HCT116 (cell line): ENCODE measurements around the gene MCF2L. TPM values are rescaled to one million over a fixed set of nuclear protein-coding genes. Genes with fewer than 3 reads are reported as not detected.

Source experiments
- ATAC-seq: fragments of 200-7000 bp; cut with Tn5 transposase; 2 replicates; pipeline ENCODE4 v1.9.1; 2020; ENCODE audit warnings: mild to moderate bottlenecking, moderate library complexity
- BruUV-seq: library from RNA; stranded (reverse); fragments of 400-500 nt; replicated peaks from 2 replicates; lab custom pipeline; 2021; lab: Mats Ljungman, UMichigan
- CTCF ChIA-PET: fragments of 300-600 bp; sonication (Branson Sonifier 250); formaldehyde crosslinking; loops from one replicate; lab custom pipeline; 2021; ENCODE audit warnings: antibody characterized with exemption; lab: Charles Lee
- POLR2A ChIA-PET: fragments of 300-600, 350-600 bp; sonication (Branson Sonifier 250); formaldehyde crosslinking; loops from one replicate; lab custom pipeline; 2021; ENCODE audit warnings: antibody characterized with exemption; lab: Charles Lee
- RAD21 ChIA-PET, 2 experiments: fragments of 300-600 bp; sonication (Branson Sonifier 250); formaldehyde crosslinking; loops; one replicate each; lab custom pipeline; 2023; ENCODE audit warnings: low total read pairs in 2 of 2; ENCODE audit not compliant: uncharacterized antibody in 2 of 2, unreplicated experiment in 2 of 2, low non-redundant PET in 1 of 2; lab: Charles Lee
- DNase-seq: peaks from one replicate; pipeline ENCODE4 v3.0.0-alpha.2; 2010; ENCODE audit warnings: low read depth, low spot score
- H2AFZ ChIP-seq: fragments of 200-600 bp; shearing (Covaris generic), sonication (generic); 2 replicates; pipeline ENCODE4 v1.6.1; 2017; ENCODE audit warnings: low read depth, mixed run types, mixed read lengths, antibody characterized with exemption, low read length; ENCODE audit not compliant: poor library complexity, severe bottlenecking
- H3K27ac ChIP-seq: 2 replicates; pipeline ENCODE4 v1.5.1; 2012; ENCODE audit warnings: low read depth, low read length
- H3K27me3 ChIP-seq: fragments of 200-600 bp; sonication (generic); 2 replicates; pipeline ENCODE4 v1.6.1; 2016; ENCODE audit warnings: mixed run types, low read length, mixed read lengths; ENCODE audit not compliant: insufficient read depth
- H3K36me3 ChIP-seq, 2 experiments: fragments of 200-500 bp in 1 of 2; fragments of 200-600 bp in 1 of 2; sonication (Bioruptor generic) in 1 of 2; sonication (generic) in 1 of 2; 2 replicates each; pipeline versions ENCODE4 v1.5.1 to v1.6.1; 2014 to 2016; ENCODE audit warnings: low read length in 2 of 2, inconsistent platforms in 1 of 2, mixed read lengths in 1 of 2, mixed run types in 1 of 2; ENCODE audit not compliant: insufficient read depth in 2 of 2, control insufficient read depth in 1 of 2
- H3K4me1 ChIP-seq, 2 experiments: fragments of 200-600 bp in 1 of 2; sonication (generic) in 1 of 2; 2 replicates each; pipeline versions ENCODE4 v1.5.1 to v1.6.1; 2012 to 2017; ENCODE audit warnings: low read length in 2 of 2, inconsistent platforms in 1 of 2, mild to moderate bottlenecking in 1 of 2, mixed read lengths in 1 of 2, mixed run types in 1 of 2, moderate library complexity in 1 of 2; ENCODE audit not compliant: insufficient read depth in 2 of 2, control insufficient read depth in 1 of 2
- H3K4me2 ChIP-seq: fragments of 200-600 bp; sonication (generic); 2 replicates; pipeline ENCODE4 v1.6.1; 2017; ENCODE audit warnings: mixed run types, low read length, mixed read lengths
- H3K4me3 ChIP-seq, 2 experiments: fragments of 200-600 bp in 1 of 2; sonication (generic) in 1 of 2; replicated peaks in 1 of 2; 2 replicates each; pipeline ENCODE4 v1.5.1; 2011 to 2016; ENCODE audit warnings: low read length in 2 of 2, control low read depth in 1 of 2, low read depth in 1 of 2, mild to moderate bottlenecking in 1 of 2, mixed read lengths in 1 of 2, mixed run types in 1 of 2
- H3K79me2 ChIP-seq: fragments of 200-600 bp; sonication (generic); 2 replicates; pipeline ENCODE4 v1.6.1; 2017; ENCODE audit warnings: mild to moderate bottlenecking, mixed run types, low read length, moderate library complexity, mixed read lengths; ENCODE audit not compliant: insufficient read depth
- H3K9ac ChIP-seq: fragments of 200-600 bp; sonication (generic); 2 replicates; pipeline ENCODE4 v1.6.1; 2016; ENCODE audit warnings: low read length, mixed read lengths
- H3K9me2 ChIP-seq: fragments of 200-600 bp; sonication (generic), shearing (Covaris generic); 2 replicates; pipeline ENCODE4 v1.6.1; 2017; ENCODE audit warnings: mixed run types, mild to moderate bottlenecking, moderate library complexity; ENCODE audit not compliant: insufficient read depth
- H3K9me3 ChIP-seq, 2 experiments: fragments of 200-500 bp in 1 of 2; fragments of 200-600 bp in 1 of 2; sonication (Bioruptor generic) in 1 of 2; sonication (generic) in 1 of 2; 2 replicates each; pipeline ENCODE4 v1.6.1; 2014 to 2017; ENCODE audit warnings: low read length in 2 of 2, mixed read lengths in 2 of 2, inconsistent platforms in 1 of 2, low read depth in 1 of 2, mild to moderate bottlenecking in 1 of 2, mixed run types in 1 of 2, moderate library complexity in 1 of 2; ENCODE audit not compliant: control insufficient read depth in 1 of 2, insufficient read depth in 1 of 2
- H4K20me1 ChIP-seq: fragments of 200-600 bp; sonication (generic), shearing (Covaris generic); 2 replicates; pipeline ENCODE4 v1.6.1; 2017; ENCODE audit warnings: mixed run types, mild to moderate bottlenecking, moderate library complexity; ENCODE audit not compliant: insufficient read depth
- CBX3 ChIP-seq: IDR thresholded peaks from 2 replicates; pipeline ENCODE4 v1.6.1; 2012; ENCODE audit warnings: low read depth
- ELF1 ChIP-seq: IDR thresholded peaks from 2 replicates; pipeline ENCODE4 v1.6.1; 2012; ENCODE audit warnings: low read depth, borderline replicate concordance
- EZH2phosphoT487 ChIP-seq: fragments of 200-600 bp; IDR thresholded peaks from 2 replicates; pipeline ENCODE4 v1.6.1; 2018; ENCODE audit warnings: antibody characterized with exemption, borderline replicate concordance
- JUND ChIP-seq: IDR thresholded peaks from 2 replicates; pipeline ENCODE4 v1.6.1; 2012
- POLR2AphosphoS5 ChIP-seq: IDR thresholded peaks from 2 replicates; pipeline ENCODE4 v1.6.1; 2011; ENCODE audit warnings: mild to moderate bottlenecking, low read depth, low read length, moderate library complexity
- RAD21 ChIP-seq: IDR thresholded peaks from 2 replicates; pipeline ENCODE4 v1.6.1; 2012; ENCODE audit warnings: low read depth, mild to moderate bottlenecking
- SIN3A ChIP-seq: IDR thresholded peaks from 2 replicates; pipeline ENCODE4 v1.6.1; 2012; ENCODE audit warnings: low read depth
- SP1 ChIP-seq: IDR thresholded peaks from 2 replicates; pipeline ENCODE4 v1.6.1; 2012; ENCODE audit warnings: low read depth
- SRF ChIP-seq: IDR thresholded peaks from 2 replicates; pipeline ENCODE4 v1.6.1; 2012; ENCODE audit warnings: low read depth
- YY1 ChIP-seq: IDR thresholded peaks from 2 replicates; pipeline ENCODE4 v1.6.1; 2011; ENCODE audit warnings: low read length, low read depth, moderate library complexity, mild to moderate bottlenecking; ENCODE audit not compliant: insufficient replicate concordance; ENCODE audit errors: extremely low read depth
- ZFX ChIP-seq: fragments of 450-650 bp; IDR thresholded peaks from 2 replicates; pipeline ENCODE4 v1.6.1; 2017
- intact Hi-C: fragments of 100-400 bp; cut with micrococcal nuclease; formaldehyde crosslinking; loops from 2 replicates; pipeline ENCODE4 v1.10.0; 2022
- total RNA-seq: library from RNA; stranded (reverse); gene quantifications from one replicate; pipeline ENCODE4 v1.2.1, GENCODE V29; 2021; ENCODE audit not compliant: unreplicated experiment
- TF ChIP-seq, protein P1 (sequence below), 3 experiments: fragments of 200-600 bp in 1 of 3; sonication (generic) in 1 of 3; IDR thresholded peaks in 2 of 3; conservative IDR thresholded peaks in 1 of 3; 2 replicates each; pipeline ENCODE4 v1.5.1; 2012 to 2017; ENCODE audit warnings: low read depth in 2 of 3, low read length in 2 of 3, antibody characterized with exemption in 1 of 3, borderline replicate concordance in 1 of 3, control low read depth in 1 of 3, mild to moderate bottlenecking in 1 of 3, mixed read lengths in 1 of 3, mixed run types in 1 of 3, moderate library complexity in 1 of 3; ENCODE audit not compliant: insufficient read depth in 1 of 3
- TF ChIP-seq, protein P2 (sequence below): IDR thresholded peaks from 2 replicates; pipeline ENCODE4 v1.6.1; 2011; ENCODE audit warnings: mild to moderate bottlenecking, low read length, moderate library complexity; ENCODE audit not compliant: insufficient replicate concordance; ENCODE audit errors: extremely low read depth
- TF ChIP-seq, protein P3 (sequence below): IDR thresholded peaks from 2 replicates; pipeline ENCODE4 v1.6.1; 2012; ENCODE audit warnings: low read depth
- TF ChIP-seq, protein P4 (sequence below): IDR thresholded peaks from 2 replicates; pipeline ENCODE4 v1.6.1; 2012

Gene MCF2L
- total RNA-seq, 1 experiment from 2014 or later: 19.3 TPM

DNA sequence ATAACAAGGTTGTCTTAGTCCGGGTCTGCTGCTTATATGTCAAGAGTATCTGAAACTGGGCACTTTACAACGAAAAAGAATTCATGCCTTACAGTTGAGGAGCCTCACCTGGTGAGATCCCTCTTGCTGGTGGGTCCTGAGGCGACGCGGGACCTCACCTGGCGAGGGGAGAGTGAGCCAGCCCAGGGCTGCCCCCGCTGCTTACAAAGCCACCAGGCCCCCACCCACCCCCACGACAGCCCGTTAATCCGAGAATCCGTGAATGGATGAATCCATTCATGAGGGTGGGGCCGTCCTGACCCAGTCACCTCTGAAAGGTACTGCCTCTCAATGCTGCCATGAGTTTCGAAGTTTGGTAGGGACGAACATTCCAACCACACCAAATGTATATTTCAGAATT is 82.6 kb downstream of the MCF2L start (continued):
- TF ChIP-seq YY1: no peak
- TF ChIP-seq, protein P1, sequence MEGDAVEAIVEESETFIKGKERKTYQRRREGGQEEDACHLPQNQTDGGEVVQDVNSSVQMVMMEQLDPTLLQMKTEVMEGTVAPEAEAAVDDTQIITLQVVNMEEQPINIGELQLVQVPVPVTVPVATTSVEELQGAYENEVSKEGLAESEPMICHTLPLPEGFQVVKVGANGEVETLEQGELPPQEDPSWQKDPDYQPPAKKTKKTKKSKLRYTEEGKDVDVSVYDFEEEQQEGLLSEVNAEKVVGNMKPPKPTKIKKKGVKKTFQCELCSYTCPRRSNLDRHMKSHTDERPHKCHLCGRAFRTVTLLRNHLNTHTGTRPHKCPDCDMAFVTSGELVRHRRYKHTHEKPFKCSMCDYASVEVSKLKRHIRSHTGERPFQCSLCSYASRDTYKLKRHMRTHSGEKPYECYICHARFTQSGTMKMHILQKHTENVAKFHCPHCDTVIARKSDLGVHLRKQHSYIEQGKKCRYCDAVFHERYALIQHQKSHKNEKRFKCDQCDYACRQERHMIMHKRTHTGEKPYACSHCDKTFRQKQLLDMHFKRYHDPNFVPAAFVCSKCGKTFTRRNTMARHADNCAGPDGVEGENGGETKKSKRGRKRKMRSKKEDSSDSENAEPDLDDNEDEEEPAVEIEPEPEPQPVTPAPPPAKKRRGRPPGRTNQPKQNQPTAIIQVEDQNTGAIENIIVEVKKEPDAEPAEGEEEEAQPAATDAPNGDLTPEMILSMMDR (IDR thresholded peaks at IDR 0.05 in 2 of 3, conservative IDR thresholded peaks at IDR 0.05 in 1 of 3; ENCODE audit: borderline replicate concordance in 1 of 3, insufficient read depth in 1 of 3, low read depth in 2 of 3, low read length in 2 of 3): no peak
- no peak for TF ChIP-seq CBX3
- TF ChIP-seq, protein P2, sequence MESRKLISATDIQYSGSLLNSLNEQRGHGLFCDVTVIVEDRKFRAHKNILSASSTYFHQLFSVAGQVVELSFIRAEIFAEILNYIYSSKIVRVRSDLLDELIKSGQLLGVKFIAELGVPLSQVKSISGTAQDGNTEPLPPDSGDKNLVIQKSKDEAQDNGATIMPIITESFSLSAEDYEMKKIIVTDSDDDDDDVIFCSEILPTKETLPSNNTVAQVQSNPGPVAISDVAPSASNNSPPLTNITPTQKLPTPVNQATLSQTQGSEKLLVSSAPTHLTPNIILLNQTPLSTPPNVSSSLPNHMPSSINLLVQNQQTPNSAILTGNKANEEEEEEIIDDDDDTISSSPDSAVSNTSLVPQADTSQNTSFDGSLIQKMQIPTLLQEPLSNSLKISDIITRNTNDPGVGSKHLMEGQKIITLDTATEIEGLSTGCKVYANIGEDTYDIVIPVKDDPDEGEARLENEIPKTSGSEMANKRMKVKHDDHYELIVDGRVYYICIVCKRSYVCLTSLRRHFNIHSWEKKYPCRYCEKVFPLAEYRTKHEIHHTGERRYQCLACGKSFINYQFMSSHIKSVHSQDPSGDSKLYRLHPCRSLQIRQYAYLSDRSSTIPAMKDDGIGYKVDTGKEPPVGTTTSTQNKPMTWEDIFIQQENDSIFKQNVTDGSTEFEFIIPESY: no peak
- TF ChIP-seq JUND: no peak

DNA sequence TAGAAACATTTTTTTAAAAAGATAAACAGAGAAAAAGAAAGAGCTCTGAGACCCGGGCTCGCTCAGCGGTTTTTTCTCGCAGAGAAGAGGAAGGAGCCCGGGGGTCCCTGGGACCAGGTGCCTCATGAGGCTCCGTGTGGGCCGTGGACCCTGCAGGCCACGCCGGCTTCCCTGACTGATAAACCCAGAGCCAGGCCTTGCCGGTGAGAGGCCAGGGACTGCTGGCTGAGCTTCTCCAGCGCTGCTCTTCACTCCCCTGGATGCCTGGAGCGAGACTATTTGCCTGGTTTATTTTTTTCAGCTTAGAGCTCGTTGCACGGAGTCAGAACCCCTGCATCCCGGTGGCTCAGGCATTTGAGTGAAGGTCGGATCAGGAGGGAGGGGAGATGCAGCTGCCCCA is 83.2 kb downstream of the MCF2L start:
- Histone ChIP-seq H3K27ac (no peak overlapping the region), H3K36me3 (no peaks in the 10 kb centered on the region), H3K27me3 (no peaks in the 10 kb centered on the region), H2AFZ (no peak overlapping the region), H3K4me3 (no peak overlapping the region), H3K9ac (no peak overlapping the region), H3K4me1 (peaks cover 10 to 16% of the 10 kb centered on the region in 2 experiments; a peak in 3 of 4 replicates), H3K4me2 (no peak overlapping the region), H3K9me2 (no peaks in the 10 kb centered on the region), H3K9me3 (no peaks in the 10 kb centered on the region; a peak in 1 of 4 replicates), H4K20me1 (no peaks in the 10 kb centered on the region), H3K79me2 (no peaks in the 10 kb centered on the region)
- ChIA-PET POLR2A (no interaction called here), CTCF (no interaction called here), RAD21 (no interaction called here)
- DNase-seq (no peak), ATAC-seq (no peak)
- BruUV-seq: no TSS peak
- intact Hi-C loops: no loop called here
- TF ChIP-seq, protein P3, sequence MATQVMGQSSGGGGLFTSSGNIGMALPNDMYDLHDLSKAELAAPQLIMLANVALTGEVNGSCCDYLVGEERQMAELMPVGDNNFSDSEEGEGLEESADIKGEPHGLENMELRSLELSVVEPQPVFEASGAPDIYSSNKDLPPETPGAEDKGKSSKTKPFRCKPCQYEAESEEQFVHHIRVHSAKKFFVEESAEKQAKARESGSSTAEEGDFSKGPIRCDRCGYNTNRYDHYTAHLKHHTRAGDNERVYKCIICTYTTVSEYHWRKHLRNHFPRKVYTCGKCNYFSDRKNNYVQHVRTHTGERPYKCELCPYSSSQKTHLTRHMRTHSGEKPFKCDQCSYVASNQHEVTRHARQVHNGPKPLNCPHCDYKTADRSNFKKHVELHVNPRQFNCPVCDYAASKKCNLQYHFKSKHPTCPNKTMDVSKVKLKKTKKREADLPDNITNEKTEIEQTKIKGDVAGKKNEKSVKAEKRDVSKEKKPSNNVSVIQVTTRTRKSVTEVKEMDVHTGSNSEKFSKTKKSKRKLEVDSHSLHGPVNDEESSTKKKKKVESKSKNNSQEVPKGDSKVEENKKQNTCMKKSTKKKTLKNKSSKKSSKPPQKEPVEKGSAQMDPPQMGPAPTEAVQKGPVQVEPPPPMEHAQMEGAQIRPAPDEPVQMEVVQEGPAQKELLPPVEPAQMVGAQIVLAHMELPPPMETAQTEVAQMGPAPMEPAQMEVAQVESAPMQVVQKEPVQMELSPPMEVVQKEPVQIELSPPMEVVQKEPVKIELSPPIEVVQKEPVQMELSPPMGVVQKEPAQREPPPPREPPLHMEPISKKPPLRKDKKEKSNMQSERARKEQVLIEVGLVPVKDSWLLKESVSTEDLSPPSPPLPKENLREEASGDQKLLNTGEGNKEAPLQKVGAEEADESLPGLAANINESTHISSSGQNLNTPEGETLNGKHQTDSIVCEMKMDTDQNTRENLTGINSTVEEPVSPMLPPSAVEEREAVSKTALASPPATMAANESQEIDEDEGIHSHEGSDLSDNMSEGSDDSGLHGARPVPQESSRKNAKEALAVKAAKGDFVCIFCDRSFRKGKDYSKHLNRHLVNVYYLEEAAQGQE: no peak
- TF ChIP-seq, protein P4, sequence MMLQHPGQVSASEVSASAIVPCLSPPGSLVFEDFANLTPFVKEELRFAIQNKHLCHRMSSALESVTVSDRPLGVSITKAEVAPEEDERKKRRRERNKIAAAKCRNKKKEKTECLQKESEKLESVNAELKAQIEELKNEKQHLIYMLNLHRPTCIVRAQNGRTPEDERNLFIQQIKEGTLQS: no peak
- TF ChIP-seq RAD21 (no peak), ZFX (no peak), POLR2AphosphoS5 (no peak), SIN3A (no peak), ELF1 (no peak), SRF (no peak), SP1 (no peak), EZH2phosphoT487 (no peak), JUND (no peak)
- TF ChIP-seq, protein P1 (IDR thresholded peaks at IDR 0.05 in 2 of 3, conservative IDR thresholded peaks at IDR 0.05 in 1 of 3; ENCODE audit: borderline replicate concordance in 1 of 3, insufficient read depth in 1 of 3, low read depth in 2 of 3, low read length in 2 of 3): no peak
